H1 (cell line): ENCODE results near the gene FOXK1. TPM values are rescaled to one million over a fixed set of nuclear protein-coding genes. Genes with fewer than 3 reads are reported as not detected.
A peak's percentile ranks its signal among the peaks of the same experiment; 100 is the strongest.

ENCODE experiments used
- CTCF ChIA-PET: fragments of 300-600 bp; sonication (Branson Sonifier 250); formaldehyde crosslinking; loops from one replicate; lab custom pipeline; 2021; ENCODE audit not compliant: partially characterized antibody; lab: Charles Lee
- POLR2A ChIA-PET: fragments of 300-600 bp; sonication (Branson Sonifier 250); formaldehyde crosslinking; loops from one replicate; lab custom pipeline; 2021; ENCODE audit warnings: inconsistent platforms; ENCODE audit not compliant: partially characterized antibody; lab: Charles Lee
- DNase-seq, 2 experiments: peaks; one replicate each; pipeline versions ENCODE4 v3.0.0 to v3.0.0-alpha.2; 2010 to 2022; ENCODE audit warnings: low spot score in 2 of 2, low read depth in 1 of 2, mixed read lengths in 1 of 2
- FAIRE-seq: peaks from 2 replicates; lab custom pipeline; 2011; peaks lifted over from hg19 to GRCh38; lab: Jason Lieb, UNC
- H2AFZ ChIP-seq: 2 replicates; pipeline ENCODE4 v1.8.1; 2012; ENCODE audit warnings: low read length, inconsistent platforms
- H2AK5ac ChIP-seq: 2 replicates; pipeline ENCODE4 v1.6.1; 2013; ENCODE audit warnings: low read depth, low read length
- H2BK120ac ChIP-seq: replicated peaks from 2 replicates; pipeline ENCODE3; 2013; ENCODE audit warnings: low read depth, low read length, inconsistent platforms
- H2BK12ac ChIP-seq: 2 replicates; pipeline ENCODE4 v1.6.1; 2013; ENCODE audit warnings: low read depth, low read length
- H2BK15ac ChIP-seq: 2 replicates; pipeline ENCODE4 v1.6.1; 2013; ENCODE audit warnings: low read length
- H2BK20ac ChIP-seq: 2 replicates; pipeline ENCODE4 v1.6.1; 2013; ENCODE audit warnings: low read length
- H2BK5ac ChIP-seq: 2 replicates; pipeline ENCODE4 v1.6.1; 2013; ENCODE audit warnings: low read depth, low read length
- H3K14ac ChIP-seq: 2 replicates; pipeline ENCODE4 v1.6.1; 2013; ENCODE audit warnings: inconsistent platforms; ENCODE audit not compliant: insufficient read length
- H3K18ac ChIP-seq: 2 replicates; pipeline ENCODE4 v1.6.1; 2013; ENCODE audit warnings: low read length; ENCODE audit errors: extremely low read depth
- H3K23ac ChIP-seq: 2 replicates; pipeline ENCODE4 v1.6.1; 2013; ENCODE audit warnings: inconsistent platforms; ENCODE audit not compliant: insufficient read length
- H3K23me2 ChIP-seq: 2 replicates; pipeline ENCODE4 v1.6.1; 2013; ENCODE audit warnings: low read depth, low read length
- H3K27ac ChIP-seq: 2 replicates; pipeline ENCODE4 v1.6.1; 2011; ENCODE audit warnings: low read depth, low read length, inconsistent platforms
- H3K27me3 ChIP-seq, 4 experiments: replicated peaks in 1 of 4; 1 replicate in 1 of 4; 2 replicates in 3 of 4; pipeline versions ENCODE4 v1.6.1 to v1.8.1; 2011 to 2013; ENCODE audit warnings: low read length in 3 of 4, mild to moderate bottlenecking in 3 of 4, inconsistent platforms in 2 of 4, mixed read lengths in 2 of 4, moderate library complexity in 1 of 4; ENCODE audit not compliant: control insufficient read depth in 3 of 4, insufficient read depth in 3 of 4; ENCODE audit errors: extremely low read depth in 1 of 4
- H3K36me3 ChIP-seq, 4 experiments: 2 replicates each; pipeline versions ENCODE4 v1.6.1 to v1.8.1; 2011 to 2013; ENCODE audit warnings: mild to moderate bottlenecking in 4 of 4, low read length in 3 of 4, moderate library complexity in 2 of 4, control low read depth in 1 of 4, inconsistent platforms in 1 of 4; ENCODE audit not compliant: insufficient read depth in 4 of 4, control insufficient read depth in 2 of 4
- H3K4ac ChIP-seq: replicated peaks from 2 replicates; pipeline ENCODE3; 2013; ENCODE audit warnings: low read length, low read depth, mixed read lengths, inconsistent platforms; ENCODE audit not compliant: insufficient read length
- H3K4me1 ChIP-seq, 4 experiments: replicated peaks in 1 of 4; 1 replicate in 1 of 4; 2 replicates in 3 of 4; pipeline versions ENCODE4 v1.6.1 to v1.8.1; 2011 to 2013; ENCODE audit warnings: low read length in 3 of 4, inconsistent platforms in 2 of 4, mixed read lengths in 1 of 4; ENCODE audit not compliant: insufficient read depth in 4 of 4, control insufficient read depth in 3 of 4
- H3K4me2 ChIP-seq, 2 experiments: 2 replicates each; pipeline versions ENCODE4 v1.6.1 to v1.8.1; 2011 to 2013; ENCODE audit warnings: low read depth in 2 of 2, low read length in 2 of 2, control low read depth in 1 of 2, inconsistent platforms in 1 of 2, mild to moderate bottlenecking in 1 of 2; ENCODE audit not compliant: insufficient read depth in 1 of 2
- H3K4me3 ChIP-seq, 4 experiments: fragments of 200-600, 300-600 bp in 1 of 4; sonication (generic), shearing (Covaris generic), sonication (Bioruptor Twin) in 1 of 4; 2 replicates each; pipeline versions ENCODE4 v1.5.1 to v1.8.1; 2011 to 2016; ENCODE audit warnings: low read length in 4 of 4, low read depth in 3 of 4, control low read depth in 2 of 4, inconsistent platforms in 2 of 4, mild to moderate bottlenecking in 2 of 4, mixed read lengths in 1 of 4, moderate library complexity in 1 of 4; ENCODE audit not compliant: insufficient read depth in 2 of 4; ENCODE audit errors: extremely low read depth in 1 of 4
- H3K56ac ChIP-seq: replicated peaks from 2 replicates; pipeline ENCODE3; 2013; ENCODE audit warnings: low read depth, mild to moderate bottlenecking, mixed read lengths, low read length, inconsistent platforms; ENCODE audit not compliant: insufficient read length
- H3K79me1 ChIP-seq: 2 replicates; pipeline ENCODE4 v1.6.1; 2013; ENCODE audit warnings: low read depth, low read length, control low read depth
- H3K79me2 ChIP-seq, 2 experiments: 2 replicates each; pipeline versions ENCODE4 v1.6.1 to v1.8.1; 2012 to 2013; ENCODE audit warnings: low read length in 2 of 2, mild to moderate bottlenecking in 2 of 2, inconsistent platforms in 1 of 2; ENCODE audit not compliant: insufficient read depth in 2 of 2, control insufficient read depth in 1 of 2
- H3K9ac ChIP-seq, 4 experiments: replicated peaks in 1 of 4; 1 replicate in 1 of 4; 2 replicates in 3 of 4; pipeline versions ENCODE4 v1.6.1 to v1.8.1; 2011 to 2013; ENCODE audit warnings: low read depth in 3 of 4, low read length in 3 of 4, control low read depth in 2 of 4, mild to moderate bottlenecking in 2 of 4, moderate library complexity in 2 of 4, inconsistent platforms in 1 of 4; ENCODE audit errors: extremely low read depth in 1 of 4
- H3K9me3 ChIP-seq, 2 experiments: 2 replicates each; pipeline versions ENCODE4 v1.6.1 to v1.8.1; 2012 to 2013; ENCODE audit warnings: mild to moderate bottlenecking in 2 of 2, moderate library complexity in 2 of 2, control low read depth in 1 of 2, inconsistent platforms in 1 of 2, low read depth in 1 of 2, low read length in 1 of 2, mixed read lengths in 1 of 2; ENCODE audit not compliant: insufficient read depth in 2 of 2
- H4K20me1 ChIP-seq, 2 experiments: replicated peaks in 1 of 2; 2 replicates each; pipeline versions ENCODE3 to v1.8.1; 2011 to 2013; ENCODE audit warnings: inconsistent platforms in 2 of 2, low read length in 2 of 2, mild to moderate bottlenecking in 1 of 2; ENCODE audit not compliant: insufficient read depth in 2 of 2, control insufficient read depth in 1 of 2
- H4K5ac ChIP-seq: 2 replicates; pipeline ENCODE4 v1.6.1; 2013; ENCODE audit warnings: low read length, low read depth, mixed read lengths, inconsistent platforms; ENCODE audit not compliant: insufficient read length
- H4K8ac ChIP-seq: 2 replicates; pipeline ENCODE4 v1.8.0; 2013; ENCODE audit warnings: mild to moderate bottlenecking, moderate library complexity, low read length, inconsistent platforms; ENCODE audit not compliant: insufficient read depth; ENCODE audit errors: extremely low read depth
- H4K91ac ChIP-seq: replicated peaks from 2 replicates; pipeline ENCODE3; 2013; ENCODE audit warnings: low read length, mixed read lengths, inconsistent platforms; ENCODE audit not compliant: insufficient read length
- BCL11A ChIP-seq, 2 experiments: IDR thresholded peaks; one replicate each; pipeline ENCODE4 v1.6.1; 2011; ENCODE audit warnings: low read depth in 2 of 2, low read length in 2 of 2, mild to moderate bottlenecking in 2 of 2
- CBX5 ChIP-seq: fragments of 300-800, 300-1000 bp; sonication (generic); IDR thresholded peaks from 2 replicates; pipeline ENCODE4 v1.7.1; 2016; ENCODE audit warnings: antibody characterized with exemption, low read length, low read depth
- CHD2 ChIP-seq: IDR thresholded peaks from 2 replicates; pipeline ENCODE4 v1.6.1; 2012; ENCODE audit warnings: low read length, improper control_type of control experiment
- HDAC6 ChIP-seq: IDR thresholded peaks from one replicate; pipeline ENCODE4 v1.7.1; 2012; ENCODE audit warnings: low read depth, mild to moderate bottlenecking, inconsistent platforms, low read length, moderate library complexity
- KDM1A ChIP-seq: fragments of 200-600, 300-600 bp; sonication (generic); IDR thresholded peaks from 2 replicates; pipeline ENCODE4 v1.7.1; 2016; ENCODE audit warnings: mild to moderate bottlenecking, low read length, borderline replicate concordance
- KDM4A ChIP-seq: IDR thresholded peaks from one replicate; pipeline ENCODE4 v1.7.1; 2012; ENCODE audit warnings: low read depth, mild to moderate bottlenecking, moderate library complexity, low read length, inconsistent platforms; ENCODE audit not compliant: severe bottlenecking
- RFX5 ChIP-seq: IDR thresholded peaks from 2 replicates; pipeline ENCODE4 v1.6.1; 2011; ENCODE audit warnings: low read depth, low read length, improper control_type of control experiment, borderline replicate concordance
- SAP30 ChIP-seq: fragments of 300-600 bp; sonication (generic); IDR thresholded peaks from 2 replicates; pipeline ENCODE4 v1.7.1; 2012; ENCODE audit warnings: low read length, moderate library complexity, mild to moderate bottlenecking, inconsistent platforms; ENCODE audit not compliant: insufficient read depth, insufficient replicate concordance
- SP1 ChIP-seq: IDR thresholded peaks from 2 replicates; pipeline ENCODE4 v1.6.1; 2011; ENCODE audit warnings: low read depth, low read length
- TEAD4 ChIP-seq: IDR thresholded peaks from 2 replicates; pipeline ENCODE4 v1.6.1; 2012; ENCODE audit warnings: low read depth, low read length, inconsistent platforms, mixed read lengths
- WGBS, 2 experiments: shearing (Covaris generic) in 1 of 2; methylation state at CpG; one replicate each; pipeline versions ENCODE4 v1.1.6 to v1.1.7; 2013 to 2015; ENCODE audit warnings: low lambda C conversion rate in 2 of 2, mixed read lengths in 2 of 2, inconsistent platforms in 1 of 2, low coverage in 1 of 2, missing lambda C conversion rate in 1 of 2; ENCODE audit not compliant: insufficient replicate concordance in 2 of 2, insufficient coverage in 1 of 2, insufficient read length in 1 of 2; ENCODE audit errors: extremely low coverage in 1 of 2, missing lambda C conversion rate in 1 of 2; 5-methylcytosine and 5-hydroxymethylcytosine counted together
- polyA plus RNA-seq, 7 experiments: library from polyadenylated mRNA; depleted of rRNA in 3 of 7; stranded (reverse) in 5 of 7; unstranded in 2 of 7; fragments of >200 nt in 5 of 7; fragments of 200-250 nt in 2 of 7; gene quantifications; 1 replicate in 5 of 7; 2 replicates in 1 of 7; 4 replicates in 1 of 7; pipeline versions ENCODE4 v1.2.1 to v1.2.3, GENCODE V29; 2011 to 2013; ENCODE audit warnings: missing spikeins in 2 of 7, mixed read lengths in 2 of 7
- total RNA-seq: library from RNA; stranded (reverse); fragmentation: NEBNext Ultra II Directional; extraction: Animal tissue kit (Norgen Biotek cat#: 25700); gene quantifications from 2 replicates; pipeline ENCODE4 v1.2.1, GENCODE V29; 2021
- TF ChIP-seq, protein P1 (sequence below): IDR thresholded peaks from 2 replicates; pipeline ENCODE4 v1.6.1; 2011; ENCODE audit warnings: low read length, improper control_type of control experiment
- TF ChIP-seq, protein P2 (sequence below): IDR thresholded peaks from 2 replicates; pipeline ENCODE4 v1.6.1; 2012; ENCODE audit warnings: low read length, inconsistent platforms

FOXK1 gene
- total and polyA plus RNA-seq, 2 of the 8 experiments (the other 6 are each of a cell fraction or from before 2014, with no cell fraction given): 2.0 to 8.5 TPM

DNA sequence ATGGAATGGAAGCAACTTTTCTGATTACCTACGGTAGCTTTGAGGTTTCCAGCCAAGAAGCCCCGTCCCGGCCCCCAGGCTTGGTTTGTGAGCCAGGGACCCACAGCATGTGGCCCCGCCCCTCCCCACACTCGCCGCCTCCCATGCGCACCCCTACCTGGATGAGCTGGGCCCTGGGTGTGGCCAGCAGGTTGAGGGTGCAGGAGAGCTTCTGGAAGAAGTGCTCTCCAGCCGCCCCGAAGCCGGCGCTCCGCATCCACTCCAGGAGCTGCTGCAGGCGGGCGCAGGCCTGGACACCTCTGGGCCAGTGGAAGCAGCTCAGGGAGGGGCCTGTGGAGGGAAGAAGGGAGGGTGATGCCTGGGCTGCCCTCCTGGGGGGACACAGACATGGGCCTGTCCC, 133.0 kb downstream of the FOXK1 start:
- no peak for FAIRE-seq
- H3K4me2 ChIP-seq: no peak overlapping the region
- ChIA-PET CTCF (interaction anchor here (0.7 to 4.8 kb wide), 12 partner anchors 8 to 274 kb away, joined by 3 to 59 read pairs (median 3); no protein-coding TSS in a partner anchor), POLR2A (interaction anchor here (0.6 kb wide), 1 partner anchor 163 kb away, joined by 3 read pairs; no protein-coding TSS in a partner anchor)
- no peak overlapping the region for H2BK5ac ChIP-seq
- no peak overlapping the region for H3K4me3 ChIP-seq
- no peak overlapping the region for H3K4ac ChIP-seq
- no peaks in the 10 kb centered on the region for H3K23me2 ChIP-seq
- H3K23ac ChIP-seq: no peak overlapping the region
- no peak overlapping the region for H2AFZ ChIP-seq
- DNase-seq: no peak
- WGBS, 2 experiments: 84% methylated on average over 10 of the region's 14 CpGs; no CpG with 5 or more reads in 1 of the 2 experiments
- no peak overlapping the region for H2BK120ac ChIP-seq
- no peak overlapping the region for H2BK12ac ChIP-seq
- H3K27me3 ChIP-seq: no peaks in the 10 kb centered on the region
- H3K79me1 ChIP-seq: no peaks in the 10 kb centered on the region
- H3K27ac ChIP-seq: no peak overlapping the region
- H3K9me3 ChIP-seq: no peaks in the 10 kb centered on the region
- peak overlapping the region; percentile 71; the same call in 1 of the 2 replicates for H4K8ac ChIP-seq
- H2AK5ac ChIP-seq: no peak overlapping the region
- no peaks in the 10 kb centered on the region for H3K4me1 ChIP-seq
- no peak overlapping the region for H4K91ac ChIP-seq
- no peak overlapping the region for H2BK15ac ChIP-seq
- no peaks in the 10 kb centered on the region for H4K20me1 ChIP-seq
- H3K18ac ChIP-seq: no peak overlapping the region
- no peak overlapping the region for H4K5ac ChIP-seq
- no peaks in the 10 kb centered on the region for H3K79me2 ChIP-seq
- no peak overlapping the region for H3K56ac ChIP-seq
- H2BK20ac ChIP-seq: no peak overlapping the region
- no peaks in the 10 kb centered on the region for H3K36me3 ChIP-seq
- no peak overlapping the region for H3K9ac ChIP-seq
- no peak overlapping the region for H3K14ac ChIP-seq
- no peak for TF ChIP-seq BCL11A (IDR thresholded peaks at IDR 0.05; ENCODE audit: low read depth in 2 of 2, low read length in 2 of 2)
- no peak for TF ChIP-seq CBX5
- TF ChIP-seq TEAD4: no peak
- no peak for TF ChIP-seq SAP30
- TF ChIP-seq CHD2: no peak
- TF ChIP-seq, protein P1, sequence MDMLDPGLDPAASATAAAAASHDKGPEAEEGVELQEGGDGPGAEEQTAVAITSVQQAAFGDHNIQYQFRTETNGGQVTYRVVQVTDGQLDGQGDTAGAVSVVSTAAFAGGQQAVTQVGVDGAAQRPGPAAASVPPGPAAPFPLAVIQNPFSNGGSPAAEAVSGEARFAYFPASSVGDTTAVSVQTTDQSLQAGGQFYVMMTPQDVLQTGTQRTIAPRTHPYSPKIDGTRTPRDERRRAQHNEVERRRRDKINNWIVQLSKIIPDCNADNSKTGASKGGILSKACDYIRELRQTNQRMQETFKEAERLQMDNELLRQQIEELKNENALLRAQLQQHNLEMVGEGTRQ: no peak
- no peak for TF ChIP-seq KDM1A
- no peak for TF ChIP-seq KDM4A
- TF ChIP-seq, protein P2, sequence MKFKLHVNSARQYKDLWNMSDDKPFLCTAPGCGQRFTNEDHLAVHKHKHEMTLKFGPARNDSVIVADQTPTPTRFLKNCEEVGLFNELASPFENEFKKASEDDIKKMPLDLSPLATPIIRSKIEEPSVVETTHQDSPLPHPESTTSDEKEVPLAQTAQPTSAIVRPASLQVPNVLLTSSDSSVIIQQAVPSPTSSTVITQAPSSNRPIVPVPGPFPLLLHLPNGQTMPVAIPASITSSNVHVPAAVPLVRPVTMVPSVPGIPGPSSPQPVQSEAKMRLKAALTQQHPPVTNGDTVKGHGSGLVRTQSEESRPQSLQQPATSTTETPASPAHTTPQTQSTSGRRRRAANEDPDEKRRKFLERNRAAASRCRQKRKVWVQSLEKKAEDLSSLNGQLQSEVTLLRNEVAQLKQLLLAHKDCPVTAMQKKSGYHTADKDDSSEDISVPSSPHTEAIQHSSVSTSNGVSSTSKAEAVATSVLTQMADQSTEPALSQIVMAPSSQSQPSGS: no peak
- TF ChIP-seq SP1: no peak
- TF ChIP-seq HDAC6: no peak
- TF ChIP-seq RFX5: no peak
